HCT116 (cell line): Measurements from ENCODE around the gene USP28.

Experiments
- EGR1 ChIP-seq: IDR thresholded peaks from 2 replicates; pipeline ENCODE4 v1.6.1; 2012; ENCODE audit warnings: low read depth
- EZH2 ChIP-seq: fragments of 200-600 bp; sonication (generic); IDR thresholded peaks from 2 replicates; pipeline ENCODE4 v1.6.1; 2017; ENCODE audit warnings: antibody characterized with exemption, mixed run types
- POLR2A ChIP-seq: IDR thresholded peaks from 2 replicates; pipeline ENCODE4 v1.7.0; 2011; ENCODE audit warnings: borderline replicate concordance; ENCODE audit not compliant: insufficient read depth, insufficient read length; ENCODE audit errors: extremely low read depth
- POLR2AphosphoS5 ChIP-seq: IDR thresholded peaks from 2 replicates; pipeline ENCODE4 v1.6.1; 2011; ENCODE audit warnings: mild to moderate bottlenecking, low read depth, low read length, moderate library complexity
- YY1 ChIP-seq: IDR thresholded peaks from 2 replicates; pipeline ENCODE4 v1.6.1; 2011; ENCODE audit warnings: low read length, low read depth, moderate library complexity, mild to moderate bottlenecking; ENCODE audit not compliant: insufficient replicate concordance; ENCODE audit errors: extremely low read depth
- TF ChIP-seq, protein P1 (sequence below), 3 experiments: fragments of 200-600 bp in 1 of 3; sonication (generic) in 1 of 3; IDR thresholded peaks in 2 of 3; conservative IDR thresholded peaks in 1 of 3; 2 replicates each; pipeline ENCODE4 v1.5.1; 2012 to 2017; ENCODE audit warnings: low read depth in 2 of 3, low read length in 2 of 3, antibody characterized with exemption in 1 of 3, borderline replicate concordance in 1 of 3, control low read depth in 1 of 3, mild to moderate bottlenecking in 1 of 3, mixed read lengths in 1 of 3, mixed run types in 1 of 3, moderate library complexity in 1 of 3; ENCODE audit not compliant: insufficient read depth in 1 of 3
- TF ChIP-seq, protein P2 (sequence below): IDR thresholded peaks from 2 replicates; pipeline ENCODE4 v1.6.1; 2012; ENCODE audit warnings: low read depth
- TF ChIP-seq, protein P3 (sequence below): IDR thresholded peaks from 2 replicates; pipeline ENCODE4 v1.6.1; 2012

DNA sequence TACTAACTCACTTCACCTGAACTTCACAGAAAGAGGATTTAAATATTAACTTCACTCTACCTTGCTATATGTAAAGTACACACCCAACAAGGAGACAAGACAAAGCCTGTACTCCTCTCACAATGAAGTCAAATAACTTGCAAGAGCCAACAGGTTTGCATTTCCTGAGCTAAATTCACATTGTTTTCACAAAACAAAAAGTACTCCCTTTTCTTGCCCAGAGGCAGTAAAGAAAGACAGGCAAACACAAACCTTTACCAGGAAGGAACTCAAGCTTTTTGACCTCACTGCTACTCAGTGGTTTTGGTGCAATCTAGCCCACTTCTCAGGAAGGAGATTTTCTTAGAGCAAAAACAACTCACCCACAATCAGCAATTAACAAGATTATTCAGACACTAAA, 15.7 kb downstream of the USP28 start:
- TF ChIP-seq, protein P1, sequence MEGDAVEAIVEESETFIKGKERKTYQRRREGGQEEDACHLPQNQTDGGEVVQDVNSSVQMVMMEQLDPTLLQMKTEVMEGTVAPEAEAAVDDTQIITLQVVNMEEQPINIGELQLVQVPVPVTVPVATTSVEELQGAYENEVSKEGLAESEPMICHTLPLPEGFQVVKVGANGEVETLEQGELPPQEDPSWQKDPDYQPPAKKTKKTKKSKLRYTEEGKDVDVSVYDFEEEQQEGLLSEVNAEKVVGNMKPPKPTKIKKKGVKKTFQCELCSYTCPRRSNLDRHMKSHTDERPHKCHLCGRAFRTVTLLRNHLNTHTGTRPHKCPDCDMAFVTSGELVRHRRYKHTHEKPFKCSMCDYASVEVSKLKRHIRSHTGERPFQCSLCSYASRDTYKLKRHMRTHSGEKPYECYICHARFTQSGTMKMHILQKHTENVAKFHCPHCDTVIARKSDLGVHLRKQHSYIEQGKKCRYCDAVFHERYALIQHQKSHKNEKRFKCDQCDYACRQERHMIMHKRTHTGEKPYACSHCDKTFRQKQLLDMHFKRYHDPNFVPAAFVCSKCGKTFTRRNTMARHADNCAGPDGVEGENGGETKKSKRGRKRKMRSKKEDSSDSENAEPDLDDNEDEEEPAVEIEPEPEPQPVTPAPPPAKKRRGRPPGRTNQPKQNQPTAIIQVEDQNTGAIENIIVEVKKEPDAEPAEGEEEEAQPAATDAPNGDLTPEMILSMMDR (IDR thresholded peaks at IDR 0.05 in 2 of 3, conservative IDR thresholded peaks at IDR 0.05 in 1 of 3; ENCODE audit: borderline replicate concordance in 1 of 3, insufficient read depth in 1 of 3, low read depth in 2 of 3, low read length in 2 of 3) = no peak
- TF ChIP-seq POLR2A (no peak), EZH2 (no peak), EGR1 (no peak), POLR2AphosphoS5 (no peak), YY1 (no peak)
- TF ChIP-seq, protein P2, sequence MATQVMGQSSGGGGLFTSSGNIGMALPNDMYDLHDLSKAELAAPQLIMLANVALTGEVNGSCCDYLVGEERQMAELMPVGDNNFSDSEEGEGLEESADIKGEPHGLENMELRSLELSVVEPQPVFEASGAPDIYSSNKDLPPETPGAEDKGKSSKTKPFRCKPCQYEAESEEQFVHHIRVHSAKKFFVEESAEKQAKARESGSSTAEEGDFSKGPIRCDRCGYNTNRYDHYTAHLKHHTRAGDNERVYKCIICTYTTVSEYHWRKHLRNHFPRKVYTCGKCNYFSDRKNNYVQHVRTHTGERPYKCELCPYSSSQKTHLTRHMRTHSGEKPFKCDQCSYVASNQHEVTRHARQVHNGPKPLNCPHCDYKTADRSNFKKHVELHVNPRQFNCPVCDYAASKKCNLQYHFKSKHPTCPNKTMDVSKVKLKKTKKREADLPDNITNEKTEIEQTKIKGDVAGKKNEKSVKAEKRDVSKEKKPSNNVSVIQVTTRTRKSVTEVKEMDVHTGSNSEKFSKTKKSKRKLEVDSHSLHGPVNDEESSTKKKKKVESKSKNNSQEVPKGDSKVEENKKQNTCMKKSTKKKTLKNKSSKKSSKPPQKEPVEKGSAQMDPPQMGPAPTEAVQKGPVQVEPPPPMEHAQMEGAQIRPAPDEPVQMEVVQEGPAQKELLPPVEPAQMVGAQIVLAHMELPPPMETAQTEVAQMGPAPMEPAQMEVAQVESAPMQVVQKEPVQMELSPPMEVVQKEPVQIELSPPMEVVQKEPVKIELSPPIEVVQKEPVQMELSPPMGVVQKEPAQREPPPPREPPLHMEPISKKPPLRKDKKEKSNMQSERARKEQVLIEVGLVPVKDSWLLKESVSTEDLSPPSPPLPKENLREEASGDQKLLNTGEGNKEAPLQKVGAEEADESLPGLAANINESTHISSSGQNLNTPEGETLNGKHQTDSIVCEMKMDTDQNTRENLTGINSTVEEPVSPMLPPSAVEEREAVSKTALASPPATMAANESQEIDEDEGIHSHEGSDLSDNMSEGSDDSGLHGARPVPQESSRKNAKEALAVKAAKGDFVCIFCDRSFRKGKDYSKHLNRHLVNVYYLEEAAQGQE = no peak
- TF ChIP-seq, protein P3, sequence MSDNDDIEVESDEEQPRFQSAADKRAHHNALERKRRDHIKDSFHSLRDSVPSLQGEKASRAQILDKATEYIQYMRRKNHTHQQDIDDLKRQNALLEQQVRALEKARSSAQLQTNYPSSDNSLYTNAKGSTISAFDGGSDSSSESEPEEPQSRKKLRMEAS = no peak
